Measurements from ENCODE around the gene EPB41L2. TPM values are rescaled to one million over a fixed set of nuclear protein-coding genes. Genes with fewer than 3 reads are reported as not detected.

Gene EPB41L2
- polyA plus RNA-seq, 4 donors, result 132 to 169 (median 152) TPM

DNA sequence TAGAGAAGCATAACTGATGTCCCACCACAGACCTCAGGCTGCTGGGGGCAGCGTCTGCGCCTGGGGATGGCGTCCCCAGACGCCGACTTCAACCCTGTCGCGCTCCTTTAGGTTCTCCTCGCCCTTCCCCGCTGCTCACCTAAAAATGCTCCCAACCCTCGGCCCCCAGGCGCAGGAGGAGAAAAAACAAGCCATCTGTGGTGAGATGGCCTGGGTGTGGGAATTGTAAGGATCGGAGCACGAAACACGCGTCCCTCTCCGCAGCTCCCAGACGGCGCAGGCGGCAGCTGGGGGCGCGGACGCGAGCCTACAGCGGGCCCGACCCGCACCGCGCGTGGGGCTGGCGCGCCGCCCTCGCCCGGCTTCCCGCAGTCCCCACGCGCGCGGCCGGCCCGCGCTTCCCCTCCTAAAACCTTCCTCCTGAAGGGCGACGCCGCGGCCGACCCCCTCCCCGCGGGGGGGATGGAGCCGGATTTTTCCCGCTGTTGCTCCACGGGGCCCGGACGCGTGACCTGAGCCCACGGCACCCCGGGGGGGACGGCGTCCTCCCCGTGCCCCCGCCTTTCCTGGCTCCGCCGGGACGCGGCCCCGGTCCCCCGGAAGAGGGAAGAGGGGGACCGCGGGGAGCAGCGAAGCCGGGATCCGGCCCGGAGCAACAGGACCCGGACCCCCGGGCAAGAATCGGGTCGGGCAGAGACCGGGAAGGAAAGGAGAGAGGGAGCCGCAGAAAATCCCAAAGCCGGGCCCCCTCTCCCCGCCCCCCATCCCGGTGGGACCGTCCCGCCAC lies 611 bp downstream of the EPB41L2 start:
- DNase-seq (ENCODE audit: low read depth in 4 of 4, low spot score in 2 of 4), result no peak

DNA sequence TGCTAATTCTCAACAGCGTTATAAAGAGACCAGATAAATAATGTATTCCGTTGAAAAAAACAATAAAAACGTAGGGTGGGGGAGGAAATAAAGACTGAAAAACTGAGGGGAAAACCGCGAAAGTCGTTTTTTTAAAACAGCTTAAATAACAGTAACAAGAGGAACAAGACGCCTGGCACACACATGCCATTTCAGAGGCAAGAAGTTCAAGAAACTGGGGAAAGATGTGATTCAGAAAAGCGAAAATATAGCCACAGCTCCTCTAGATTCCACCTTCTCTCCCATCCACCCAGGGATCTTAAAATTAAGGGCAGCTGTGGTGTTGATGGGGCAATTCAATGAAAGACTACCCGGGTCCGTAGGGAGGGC lies 1.3 kb downstream of the EPB41L2 start:
- no peak for DNase-seq (ENCODE audit: low read depth in 4 of 4, low spot score in 2 of 4)

DNA sequence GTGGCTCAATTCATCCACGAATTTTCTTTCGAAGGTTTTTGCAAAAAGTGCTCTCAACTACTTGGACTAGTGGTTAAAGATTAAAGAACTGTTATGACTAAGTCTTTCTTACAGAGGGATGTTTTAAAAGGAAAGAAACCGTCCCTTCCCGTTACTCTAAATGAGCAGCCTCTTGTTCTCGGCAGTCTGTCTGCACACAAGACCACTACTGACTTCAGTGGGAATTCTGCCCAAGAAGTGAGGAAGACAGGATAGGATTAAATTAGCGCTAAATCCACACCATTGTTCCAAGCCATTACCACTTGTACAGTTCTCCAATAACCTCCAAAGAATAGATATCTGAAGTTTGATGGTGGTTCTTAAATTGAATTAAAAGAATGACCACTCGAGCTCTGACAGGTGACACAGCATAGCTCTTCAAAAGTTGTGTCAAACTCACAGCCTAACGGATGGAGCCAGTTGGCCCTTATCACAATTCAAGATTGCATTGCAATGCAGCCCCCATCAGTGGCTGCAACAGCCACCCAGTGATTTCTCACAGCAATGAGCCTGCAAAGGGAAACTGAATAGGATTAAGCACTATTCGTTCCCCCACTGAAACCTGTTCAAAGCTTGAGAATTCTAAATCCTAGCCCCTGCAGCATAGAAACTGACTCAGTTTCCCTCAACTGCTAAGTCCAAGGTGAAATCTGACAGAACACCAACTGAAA lies 1.8 kb downstream of the EPB41L2 start:
- DNase-seq (ENCODE audit: low read depth in 4 of 4, low spot score in 2 of 4), result no peak

DNA sequence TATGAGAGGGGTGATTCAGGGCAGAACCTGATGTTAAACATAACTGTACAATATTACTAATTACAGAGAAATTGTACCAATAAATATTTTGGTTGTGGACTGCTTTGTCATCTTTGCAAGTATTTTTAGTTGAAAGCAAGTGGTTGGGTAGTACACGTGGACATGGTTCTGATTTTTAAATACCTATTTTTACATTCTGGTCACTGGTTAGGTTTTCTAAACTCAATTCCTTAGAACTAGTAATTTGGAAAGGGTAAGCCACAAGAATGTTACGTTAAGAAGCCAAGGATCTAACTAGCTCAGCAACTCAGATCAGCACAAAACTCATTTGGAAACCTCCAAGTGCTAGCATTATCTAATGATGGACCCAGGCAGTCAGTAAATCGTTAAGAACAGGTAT lies 2.7 kb downstream of the EPB41L2 start:
- DNase-seq (ENCODE audit: low read depth in 4 of 4, low spot score in 2 of 4), result no peak

DNA sequence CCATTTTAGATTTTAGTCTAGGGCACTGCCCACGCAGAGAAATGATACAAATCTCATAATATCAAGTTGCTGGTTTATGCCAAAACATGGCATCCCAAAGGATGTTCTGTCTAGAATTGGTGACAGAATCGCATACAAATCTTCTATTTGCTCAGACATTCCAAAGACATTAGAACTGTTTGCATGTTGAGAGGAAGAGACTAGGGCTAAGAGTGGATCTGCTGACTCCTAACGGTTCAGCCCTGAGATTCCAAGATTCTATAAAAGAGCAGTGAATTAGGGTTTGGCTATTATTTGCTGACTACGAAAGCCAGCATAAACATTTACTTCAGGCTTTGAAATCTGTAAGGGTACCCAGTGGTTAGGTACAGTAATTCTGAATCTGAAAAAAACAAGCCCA lies 3.6 kb downstream of the EPB41L2 start:
- DNase-seq (ENCODE audit: low read depth in 4 of 4, low spot score in 2 of 4), result no peak

DNA sequence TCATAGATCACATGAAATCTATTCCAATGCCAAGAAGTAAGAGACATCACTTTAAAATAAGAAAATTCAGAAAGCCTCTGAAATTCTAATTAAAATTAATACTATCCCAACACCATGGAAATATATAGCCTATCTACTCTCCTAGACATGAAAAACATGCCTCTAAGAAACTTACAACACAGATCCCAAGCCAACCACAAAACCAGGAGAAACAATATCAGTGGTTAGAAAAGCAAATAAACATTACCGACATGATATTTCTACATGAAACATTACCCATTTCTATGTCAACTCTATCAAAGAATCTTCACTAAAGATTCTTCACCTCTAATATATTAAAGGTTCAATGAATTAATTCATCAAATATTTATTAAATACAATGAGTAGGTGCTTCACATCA lies 4.8 kb downstream of the EPB41L2 start:
- no peak for DNase-seq (ENCODE audit: low read depth in 4 of 4, low spot score in 2 of 4)

DNA sequence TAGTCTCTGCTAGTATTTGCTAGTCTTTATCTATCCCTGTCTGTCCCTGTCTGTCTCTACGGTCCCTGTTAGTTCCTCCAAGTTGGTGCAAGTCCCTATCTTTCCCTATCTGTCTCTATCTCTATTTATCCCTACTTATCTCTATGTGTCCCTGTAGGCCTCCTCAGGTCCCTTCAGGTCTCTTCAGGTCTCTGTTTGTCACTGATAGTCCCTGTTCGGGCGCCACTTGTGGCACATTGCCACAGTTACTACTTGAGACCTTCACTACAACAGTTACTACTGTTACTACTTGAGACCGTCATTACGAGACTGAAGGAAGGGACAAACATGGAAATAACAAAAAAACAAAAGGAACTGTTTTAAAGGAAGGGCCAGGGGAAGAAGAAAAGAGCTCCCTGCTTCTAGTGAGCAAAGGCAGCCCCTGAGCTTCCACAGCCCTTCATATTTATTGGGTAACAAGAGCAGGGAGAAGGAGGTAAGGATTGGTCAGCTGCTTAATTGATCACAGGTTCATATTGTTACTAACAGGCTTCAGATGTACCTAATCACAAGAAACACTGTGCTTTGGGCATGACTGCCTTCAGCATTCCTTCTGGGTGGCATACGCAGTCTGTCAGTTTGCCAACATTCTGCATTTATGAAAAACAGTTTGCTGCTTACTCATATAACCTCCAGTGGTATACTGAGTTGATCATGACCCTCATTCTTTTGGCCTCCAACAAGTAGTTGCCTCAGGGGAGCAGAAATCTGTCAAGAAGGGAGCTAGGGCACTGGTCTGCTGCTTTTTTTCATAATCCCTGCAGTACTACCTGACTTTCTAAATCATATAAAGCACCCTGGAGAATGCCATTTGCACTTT lies 8.4 kb downstream of the EPB41L2 start:
- DNase-seq (ENCODE audit: low read depth in 4 of 4, low spot score in 2 of 4), result no peak

DNA sequence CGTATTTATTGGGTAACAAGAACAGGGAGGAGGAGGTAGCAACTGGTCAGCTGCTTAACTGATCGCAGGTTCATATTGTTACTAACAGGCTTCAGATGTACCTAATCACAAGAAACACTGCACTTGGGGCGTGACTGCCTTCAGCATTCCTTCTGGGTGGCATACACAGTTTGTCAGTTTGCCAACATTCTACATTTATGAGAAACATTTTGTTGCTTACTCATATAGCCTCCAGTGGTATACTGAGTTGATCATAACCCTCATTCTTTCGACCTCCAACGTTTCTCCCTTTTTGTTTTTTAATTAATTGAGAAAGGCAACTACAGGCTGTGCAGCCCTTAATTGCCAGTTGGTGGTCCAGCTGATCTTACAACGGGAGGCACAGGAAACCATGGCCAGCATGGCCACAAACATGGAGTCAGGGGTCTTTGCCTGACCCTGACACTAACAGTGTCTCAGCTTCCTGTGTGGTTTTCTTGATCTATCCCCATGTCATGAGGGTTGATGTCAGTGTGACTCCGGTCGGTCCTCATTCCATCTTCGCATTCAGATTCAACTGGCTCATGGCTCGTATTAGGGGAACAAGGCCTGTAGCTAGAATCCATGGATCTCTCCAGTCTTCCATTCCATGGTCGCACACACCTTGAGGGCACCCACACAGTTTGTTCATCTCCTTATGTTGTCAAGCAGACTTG lies 9.4 kb downstream of the EPB41L2 start:
- no peak for DNase-seq (ENCODE audit: low read depth in 4 of 4, low spot score in 2 of 4)

DNA sequence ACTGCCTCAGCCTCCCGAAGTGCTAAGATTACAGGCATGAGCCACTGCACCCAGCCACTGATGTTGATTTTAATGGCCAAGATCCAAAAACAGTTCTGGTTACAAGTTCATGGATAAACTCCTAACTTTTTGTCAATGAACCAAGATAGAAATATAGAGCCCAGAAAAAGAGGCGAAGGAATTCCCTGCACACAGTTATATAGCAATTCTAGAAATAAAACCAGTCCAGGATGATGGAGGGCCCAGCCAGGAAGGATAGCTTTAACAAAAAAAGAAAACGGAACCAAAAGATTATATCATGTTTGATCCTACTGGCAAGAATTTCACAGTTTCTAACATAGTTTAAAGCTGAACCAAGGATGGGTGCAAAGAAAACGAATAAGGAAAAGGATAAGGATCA lies 10.9 kb downstream of the EPB41L2 start:
- DNase-seq (ENCODE audit: low read depth in 4 of 4, low spot score in 2 of 4), result no peak

DNA sequence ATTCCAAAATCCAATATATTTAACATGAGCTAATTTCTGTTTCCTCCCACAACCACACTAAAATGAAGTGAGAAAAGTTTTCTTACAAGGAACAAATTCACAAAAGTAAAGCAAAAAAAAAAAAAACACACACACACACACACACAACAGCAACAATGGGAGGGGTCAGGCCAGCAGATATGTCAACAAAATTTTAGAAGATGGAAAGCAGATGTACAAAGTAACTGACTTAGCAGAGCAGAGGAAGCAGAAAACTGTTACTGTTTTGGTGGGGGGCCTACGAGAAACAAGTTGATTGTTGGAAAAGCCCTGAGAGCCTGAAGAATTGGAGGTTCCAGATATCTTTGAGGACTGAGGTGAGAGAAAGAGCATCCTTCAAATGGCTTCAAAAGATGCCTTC lies 11.7 kb downstream of the EPB41L2 start:
- DNase-seq (ENCODE audit: low read depth in 4 of 4, low spot score in 2 of 4), result no peak

DNA sequence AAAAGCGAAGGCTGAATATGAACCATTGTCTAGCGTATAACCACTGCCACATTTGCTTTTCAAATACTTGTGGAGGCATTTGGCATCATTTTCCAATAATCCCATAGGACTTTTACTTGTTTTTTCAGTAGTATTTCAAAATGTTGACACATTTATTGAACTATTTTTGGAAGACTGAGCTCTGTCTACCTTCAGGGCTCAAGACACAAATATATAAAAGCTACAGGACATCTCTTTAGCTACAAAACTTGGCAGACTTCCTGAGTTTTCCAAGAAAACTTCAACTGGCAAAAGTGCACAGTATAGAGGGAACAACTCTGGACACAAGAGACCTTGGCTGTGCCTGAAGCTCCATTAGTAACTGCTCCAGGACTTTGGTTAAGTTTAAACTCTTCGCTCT lies 13.4 kb downstream of the EPB41L2 start:
- no peak for DNase-seq (ENCODE audit: low read depth in 4 of 4, low spot score in 2 of 4)

DNA sequence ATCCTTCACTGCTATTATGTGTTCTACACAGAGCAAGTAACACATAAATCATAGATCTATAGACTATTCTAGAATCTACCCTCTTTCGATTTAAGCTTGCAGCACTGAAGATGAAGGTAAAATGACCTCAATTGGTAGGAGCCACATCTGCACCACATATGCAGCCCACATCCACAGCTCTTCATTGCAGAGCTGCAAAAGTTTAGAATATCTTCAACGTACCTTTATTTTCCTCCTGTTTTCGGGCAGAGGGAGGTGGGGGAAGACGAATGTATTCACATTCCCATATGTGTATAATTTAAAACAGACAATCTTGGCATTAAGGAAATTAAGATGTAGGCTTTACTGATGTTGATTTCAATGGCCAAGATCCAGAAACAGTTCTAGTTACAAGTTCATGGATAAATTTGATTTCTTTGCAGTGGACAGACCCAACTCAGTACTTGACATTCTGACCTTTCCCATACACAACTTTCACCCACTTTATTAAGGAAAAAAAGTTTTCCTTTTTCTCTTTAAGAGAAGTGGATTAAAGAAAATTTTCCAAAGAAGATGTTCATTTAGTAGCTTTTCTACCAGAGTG lies 14.0 kb downstream of the EPB41L2 start:
- DNase-seq (ENCODE audit: low read depth in 4 of 4, low spot score in 2 of 4), result no peak

DNA sequence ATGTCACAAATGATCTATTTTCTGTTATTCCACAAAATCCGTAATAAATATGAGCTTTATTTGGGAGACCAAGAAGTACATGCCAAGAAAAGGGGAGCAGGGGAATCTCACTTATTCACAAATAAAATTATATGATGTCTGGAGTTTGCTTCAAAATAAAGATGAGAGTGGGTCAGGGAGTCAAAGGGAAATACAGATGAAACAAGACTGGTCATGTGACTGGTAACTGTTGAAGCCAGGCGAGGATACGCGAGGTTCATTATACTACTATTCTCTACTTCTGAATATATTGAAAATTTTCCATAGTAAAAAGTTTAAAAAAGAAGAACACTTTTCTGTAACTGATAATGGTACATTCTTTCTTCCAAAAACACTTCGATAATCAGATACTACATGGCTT lies 14.6 kb downstream of the EPB41L2 start:
- no peak for DNase-seq (ENCODE audit: low read depth in 4 of 4, low spot score in 2 of 4)

DNA sequence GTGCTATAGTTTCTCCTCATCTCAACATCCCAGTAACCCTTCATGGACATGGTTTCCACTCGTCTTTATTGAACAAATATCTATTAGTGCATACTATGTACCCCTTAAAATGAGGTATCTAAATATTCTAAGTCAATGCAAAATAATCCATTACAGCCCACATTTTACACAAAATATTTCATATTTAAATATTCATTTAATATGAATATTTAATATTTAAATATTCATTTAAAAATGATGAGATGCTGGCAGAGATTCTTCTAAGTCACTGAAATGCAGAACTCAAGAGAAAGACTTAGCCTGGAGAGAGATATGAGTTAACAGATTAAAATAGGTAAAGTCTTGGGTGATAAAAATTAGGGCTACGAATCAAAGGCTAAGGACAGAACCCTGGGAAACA lies 17.9 kb downstream of the EPB41L2 start:
- no peak for DNase-seq (ENCODE audit: low read depth in 4 of 4, low spot score in 2 of 4)

DNA sequence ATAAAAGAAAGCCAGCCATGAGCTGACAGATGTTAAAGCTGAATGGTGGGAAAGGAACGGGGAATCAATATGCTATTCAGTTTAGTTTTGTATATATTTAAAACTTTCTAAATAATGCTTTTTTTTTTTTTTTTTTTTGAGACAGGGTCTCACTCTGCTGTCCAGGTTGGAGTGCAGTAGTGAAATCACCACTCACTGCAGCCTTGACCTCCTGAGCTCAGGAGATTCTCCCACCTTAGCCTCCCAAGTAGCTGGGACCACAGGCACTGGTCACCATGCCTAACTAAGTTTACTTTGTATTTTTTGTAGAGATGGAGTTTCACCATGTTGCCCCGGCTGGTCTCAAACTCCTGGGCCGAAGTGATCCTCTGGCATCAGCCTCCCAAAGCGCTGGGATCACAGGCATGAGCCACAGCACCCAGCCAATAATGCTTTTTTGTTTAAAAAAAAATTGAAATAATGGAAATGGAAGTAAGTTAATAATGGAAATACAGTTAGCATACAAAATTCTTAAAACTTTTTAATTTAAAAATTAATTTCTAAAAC lies 19.1 kb downstream of the EPB41L2 start:
- DNase-seq (ENCODE audit: low read depth in 4 of 4, low spot score in 2 of 4), result no peak

DNA sequence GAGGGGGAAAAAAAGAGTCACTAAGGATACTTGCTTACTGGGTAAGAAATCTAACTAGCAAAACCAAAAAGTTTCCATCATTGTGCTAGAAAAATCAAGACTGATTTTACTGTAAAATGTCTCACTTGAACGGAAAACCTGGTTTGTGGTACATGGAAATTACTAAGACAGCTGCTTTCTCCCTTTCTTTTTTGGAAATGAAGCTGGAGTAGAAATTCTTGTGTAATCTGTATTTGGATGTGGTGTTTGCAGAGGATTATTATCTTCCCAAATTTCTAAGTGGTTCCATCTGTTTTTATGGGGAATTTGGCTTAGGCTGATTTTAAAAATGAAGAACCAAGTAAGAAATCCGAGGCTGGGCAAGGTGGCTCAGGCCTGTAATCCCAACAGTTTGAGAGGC lies 20.4 kb downstream of the EPB41L2 start:
- no peak for DNase-seq (ENCODE audit: low read depth in 4 of 4, low spot score in 2 of 4)

DNA sequence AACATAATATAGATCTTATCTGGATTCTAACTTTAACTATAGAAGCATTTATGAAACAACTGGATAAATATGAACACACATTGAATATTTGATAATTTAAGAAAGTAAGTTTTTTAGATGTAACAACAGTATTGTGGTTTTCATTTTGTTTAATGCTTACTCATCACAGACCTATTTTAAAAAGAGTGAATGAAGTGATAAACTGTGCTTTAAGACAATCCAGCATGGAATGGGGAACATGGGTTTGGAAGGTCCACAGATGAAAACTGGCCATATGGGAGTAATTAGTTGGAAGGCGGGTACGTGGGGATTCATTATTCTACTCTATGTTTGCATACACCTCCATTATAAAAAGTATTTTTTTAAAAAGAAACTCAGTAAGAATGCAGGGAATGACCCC lies 21.2 kb downstream of the EPB41L2 start:
- DNase-seq (ENCODE audit: low read depth in 4 of 4, low spot score in 2 of 4), result no peak

DNA sequence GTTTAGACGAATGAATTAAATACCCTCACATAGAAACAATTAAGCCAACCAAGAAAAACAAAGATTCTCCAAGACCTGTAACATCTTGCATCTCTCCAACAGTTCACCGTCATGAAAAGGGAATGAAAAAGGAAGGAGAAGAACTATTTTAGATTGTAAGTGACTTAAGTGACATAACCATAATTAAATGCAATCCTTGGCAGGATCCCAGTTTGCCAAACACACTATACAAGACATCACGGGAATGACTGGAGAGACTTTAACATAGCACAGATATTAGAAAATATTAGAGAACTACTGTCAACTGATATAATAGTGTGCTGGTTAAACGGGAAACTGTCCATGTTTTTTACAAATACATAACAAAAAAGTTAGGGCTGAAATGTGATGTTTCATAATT lies 22.2 kb downstream of the EPB41L2 start:
- DNase-seq (ENCODE audit: low read depth in 4 of 4, low spot score in 2 of 4), result no peak

DNA sequence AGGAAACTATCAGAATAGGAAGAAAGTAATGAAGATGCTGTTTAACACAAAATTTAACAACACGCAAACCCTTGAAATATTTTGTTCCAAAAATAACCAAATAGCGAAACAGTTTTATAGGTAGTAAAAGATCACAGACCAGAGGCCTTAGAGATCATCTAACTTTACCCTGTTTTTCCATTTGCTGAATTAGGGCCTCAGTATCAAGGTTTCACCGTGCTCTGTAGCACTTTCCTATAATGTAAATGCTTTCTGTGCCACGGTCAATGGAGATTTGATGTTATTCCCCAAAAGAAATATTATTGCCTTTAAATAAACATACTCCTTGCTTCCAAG lies 23.7 kb downstream of the EPB41L2 start:
- DNase-seq (ENCODE audit: low read depth in 4 of 4, low spot score in 2 of 4), result no peak

DNA sequence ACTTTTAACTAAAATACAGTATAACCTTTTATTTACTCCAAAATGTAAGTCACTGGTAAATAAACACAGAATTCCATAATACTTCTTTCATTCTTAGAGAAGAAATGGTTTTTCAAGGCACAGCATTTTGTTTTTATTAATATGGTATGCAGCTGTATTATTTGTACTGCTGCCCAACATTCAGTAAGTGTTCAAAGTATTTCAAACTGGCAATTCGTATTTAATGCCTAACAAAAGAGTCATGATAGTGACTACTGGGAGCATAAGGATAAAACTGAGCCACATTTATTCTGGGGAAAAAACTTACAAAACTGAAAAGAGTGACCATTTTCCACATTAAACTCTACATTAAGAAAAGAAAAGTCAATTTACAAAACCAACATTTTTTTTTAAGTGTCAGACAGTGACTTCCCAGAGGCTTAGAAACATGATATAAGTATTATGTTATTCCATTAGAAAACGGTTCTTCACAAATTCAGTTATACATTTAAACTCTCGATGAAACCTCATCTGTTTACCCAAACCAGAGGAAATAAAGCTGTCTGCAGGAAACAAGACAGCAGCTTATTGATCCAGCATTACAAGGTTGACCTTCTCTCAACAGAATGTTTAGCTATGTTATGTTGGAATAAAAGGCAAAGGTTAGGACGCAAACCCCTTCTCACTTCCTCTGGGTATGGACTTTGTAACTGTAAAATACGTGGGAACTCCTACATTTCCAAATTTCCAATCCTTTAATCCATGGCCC lies 24.3 kb downstream of the EPB41L2 start:
- no peak for DNase-seq (ENCODE audit: low read depth in 4 of 4, low spot score in 2 of 4)
